ENCODE measurements around the gene ATP6V0E1.
"Not testable (repeated sequence)": the region's sequence is repeated elsewhere in the genome, so short reads cannot be mapped to it uniquely, and the experiment has no call there.

ATP6V0E1 gene

GRCh38 chr5:173033923-173034322 lies 50.4 kb downstream of the ATP6V0E1 start:
- TF ChIP-seq ZFX (IDR thresholded peaks at IDR 0.05; ENCODE audit: borderline replicate concordance) (no peak), CTCF (IDR thresholded peaks at IDR 0.05) (no peak)
- no peak overlapping the region for H3K27ac ChIP-seq

DNA sequence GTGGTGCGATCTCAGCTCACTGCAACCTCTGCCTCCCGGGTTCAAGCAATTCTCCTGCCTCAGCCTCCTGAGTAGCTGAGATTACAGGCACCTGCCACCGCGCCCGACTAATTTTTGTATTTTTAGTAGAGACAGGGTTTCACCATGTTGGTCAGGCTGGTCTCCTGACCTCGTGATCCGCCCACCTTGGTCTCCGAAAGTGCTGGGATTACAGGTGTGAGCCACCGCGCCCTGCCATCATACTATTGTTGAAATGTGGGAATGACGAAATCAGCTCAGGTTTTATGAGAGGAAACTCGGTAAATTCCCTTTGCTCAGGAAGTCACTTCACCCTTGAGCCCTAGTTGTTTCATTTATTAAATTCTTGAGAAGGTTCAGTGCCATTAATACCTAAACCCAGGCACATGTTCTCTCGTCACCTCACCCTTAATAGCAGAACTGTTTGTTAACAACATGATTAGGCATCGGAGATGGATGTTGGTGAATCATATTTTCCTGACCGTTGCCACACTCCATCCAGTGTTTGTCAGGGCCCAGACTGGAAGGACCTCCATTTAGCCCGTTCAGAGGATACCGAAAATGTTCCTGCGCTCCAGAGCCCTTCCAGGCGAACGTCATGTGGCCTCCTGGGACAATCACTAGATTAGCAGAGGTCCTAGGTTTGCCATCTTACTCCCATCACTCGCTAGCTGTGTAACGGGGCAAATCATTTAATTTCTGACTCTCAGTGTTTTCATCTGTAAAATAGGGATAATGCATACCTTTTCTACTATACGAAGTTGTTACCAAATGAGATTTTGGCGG lies 52.5 kb downstream of the ATP6V0E1 start:
- TF ChIP-seq ZFX (IDR thresholded peaks at IDR 0.05; ENCODE audit: borderline replicate concordance), result no peak
- no peak overlapping the region for H3K27ac ChIP-seq

DNA sequence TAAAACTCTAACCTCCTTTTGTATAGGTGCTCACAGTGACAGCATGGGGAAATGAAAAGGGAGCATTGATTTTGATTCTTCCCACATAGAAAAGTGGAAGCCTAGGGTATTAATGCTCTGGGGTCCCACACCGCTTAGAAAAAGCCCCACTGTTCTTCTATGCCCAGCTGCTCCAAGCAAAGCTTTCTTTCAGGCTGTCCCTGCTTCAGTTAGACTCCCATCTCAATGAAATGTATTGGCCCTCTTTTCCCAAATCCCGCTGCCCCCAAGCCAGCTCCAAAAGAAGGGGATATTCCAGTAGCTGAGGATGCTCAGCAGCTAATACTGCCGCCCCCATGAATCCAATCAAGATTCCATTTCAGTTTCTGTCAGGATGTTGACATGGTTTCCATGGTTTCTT lies 55.6 kb downstream of the ATP6V0E1 start:
- no peak overlapping the region for H3K27ac ChIP-seq
- TF ChIP-seq ZFX (IDR thresholded peaks at IDR 0.05; ENCODE audit: borderline replicate concordance) (no peak), CTCF (IDR thresholded peaks at IDR 0.05) (no peak)

DNA sequence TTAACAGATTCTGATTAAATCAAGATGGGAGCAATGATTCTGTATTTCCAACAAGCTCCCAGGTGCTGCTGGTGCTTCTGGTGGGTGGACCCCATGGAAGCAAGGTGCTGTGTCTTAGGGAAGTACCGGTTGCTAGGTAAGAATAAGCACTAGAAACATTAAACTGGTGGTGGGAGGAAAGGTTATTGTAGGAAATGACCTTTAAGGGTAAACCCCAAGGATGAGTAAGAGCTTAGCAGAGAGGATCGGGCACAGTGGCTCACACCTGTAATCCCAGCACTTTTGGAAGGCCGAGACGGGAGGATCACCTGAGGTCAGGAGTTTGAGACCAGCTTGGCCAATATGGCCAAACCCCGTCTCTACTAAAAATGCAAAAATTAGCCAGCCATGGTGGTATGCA lies 56.4 kb downstream of the ATP6V0E1 start:
- TF ChIP-seq CTCF (IDR thresholded peaks at IDR 0.05) (no peak), ZFX (IDR thresholded peaks at IDR 0.05; ENCODE audit: borderline replicate concordance) (no peak)
- no peak overlapping the region for H3K27ac ChIP-seq

- no peak for TF ChIP-seq CTCF (IDR thresholded peaks at IDR 0.05)
- TF ChIP-seq ZFX (IDR thresholded peaks at IDR 0.05; ENCODE audit: borderline replicate concordance), result no peak
- H3K27ac ChIP-seq, result no peak overlapping the region
Observed at GRCh38 chr5:173041881-173042762, 58.6 kb downstream of the ATP6V0E1 start.

- TF ChIP-seq CTCF (IDR thresholded peaks at IDR 0.05) (no peak), ZFX (IDR thresholded peaks at IDR 0.05; ENCODE audit: borderline replicate concordance) (no peak)
- no peak overlapping the region for H3K27ac ChIP-seq
Observed at GRCh38 chr5:173042763-173043107, 59.2 kb downstream of the ATP6V0E1 start.

DNA sequence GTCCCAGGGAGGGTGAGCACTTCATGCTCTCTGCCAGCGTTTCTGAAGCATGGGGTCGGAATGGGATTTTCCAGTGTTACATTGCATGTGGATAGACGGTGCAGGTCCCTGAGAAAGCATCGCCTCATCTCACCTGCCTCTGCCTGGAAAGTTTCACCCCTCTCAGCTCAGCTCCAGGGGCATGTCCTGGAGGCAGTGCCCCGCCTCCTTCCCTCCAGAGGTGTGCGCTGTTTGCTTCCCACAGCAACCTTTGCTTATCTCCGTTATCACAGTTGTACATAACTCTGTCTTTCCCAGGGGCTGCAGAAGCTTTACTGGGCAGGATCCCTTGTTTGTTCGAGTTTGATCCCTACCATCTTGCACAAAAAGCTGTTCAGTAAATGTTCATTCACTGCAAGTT lies 61.9 kb downstream of the ATP6V0E1 start:
- TF ChIP-seq CTCF (IDR thresholded peaks at IDR 0.05) (no peak), ZFX (IDR thresholded peaks at IDR 0.05; ENCODE audit: borderline replicate concordance) (no peak)
- H3K27ac ChIP-seq, result no peak overlapping the region

DNA sequence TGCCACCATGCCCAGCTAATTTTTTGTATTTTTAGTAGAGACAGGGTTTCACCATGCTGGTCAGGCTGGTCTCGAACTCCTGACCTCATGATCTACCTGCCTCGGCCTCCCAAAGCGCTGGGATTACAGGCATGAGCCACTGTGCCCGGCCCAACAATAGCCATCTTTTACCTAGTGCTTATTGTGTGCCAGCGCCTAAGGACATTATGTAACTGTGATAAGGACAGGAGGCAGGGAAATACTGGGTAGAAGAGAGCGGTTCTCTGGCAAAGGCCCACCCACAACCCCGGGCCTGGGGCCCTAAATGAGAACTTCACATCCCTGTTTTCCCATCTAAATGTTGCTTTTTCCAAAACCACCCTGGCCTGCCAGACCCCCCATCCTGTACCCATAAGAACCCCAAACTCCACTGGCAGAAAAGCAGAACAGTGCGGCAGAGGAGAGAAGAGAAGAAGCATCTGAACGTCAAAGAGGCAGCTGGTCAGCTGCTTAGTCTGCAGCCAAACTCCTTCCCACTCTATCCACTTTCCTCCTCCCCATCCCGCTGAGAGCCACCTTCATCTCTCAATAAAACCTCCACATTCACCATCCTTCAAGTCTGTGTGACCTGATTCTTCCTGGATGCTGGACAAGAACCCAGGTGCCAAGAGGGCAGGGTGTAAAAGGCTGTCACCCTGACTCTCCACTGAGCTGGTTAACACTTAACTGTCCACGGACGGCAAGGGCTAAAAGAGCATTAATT lies 63.7 kb downstream of the ATP6V0E1 start:
- not testable (repeated sequence) for H3K27ac ChIP-seq
